Activated CD4-positive, CD25-positive, alpha-beta regulatory T cell (primary cell): ENCODE data around the gene SERPINE2.

ENCODE experiments used
- DNase-seq, 4 experiments: peaks; one replicate each; lab custom pipeline; 2025; lab: John Stamatoyannopoulos, UW

SERPINE2 gene, protein sequence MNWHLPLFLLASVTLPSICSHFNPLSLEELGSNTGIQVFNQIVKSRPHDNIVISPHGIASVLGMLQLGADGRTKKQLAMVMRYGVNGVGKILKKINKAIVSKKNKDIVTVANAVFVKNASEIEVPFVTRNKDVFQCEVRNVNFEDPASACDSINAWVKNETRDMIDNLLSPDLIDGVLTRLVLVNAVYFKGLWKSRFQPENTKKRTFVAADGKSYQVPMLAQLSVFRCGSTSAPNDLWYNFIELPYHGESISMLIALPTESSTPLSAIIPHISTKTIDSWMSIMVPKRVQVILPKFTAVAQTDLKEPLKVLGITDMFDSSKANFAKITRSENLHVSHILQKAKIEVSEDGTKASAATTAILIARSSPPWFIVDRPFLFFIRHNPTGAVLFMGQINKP

GRCh38 chr2:224039080-224039769 lies at the start of gene SERPINE2:
Gene SERPINE2, minus strand, starts transcription at chr2:224039286. Its CDS starts 37,386 bp downstream, at chr2:224001900.
- peak in 1 of 4 experiments; percentile 6 for DNase-seq

GRCh38 chr2:224086226-224086914 lies 47.3 kb upstream of the SERPINE2 start:
- no peak for DNase-seq

GRCh38 chr2:224085811-224086210 lies 46.7 kb upstream of the SERPINE2 start:
- DNase-seq = no peak

GRCh38 chr2:224085246-224085645 lies 46.2 kb upstream of the SERPINE2 start:
- DNase-seq = no peak

- no peak for DNase-seq
Measured at GRCh38 chr2:224084266-224084892, 45.3 kb upstream of the SERPINE2 start.

DNA sequence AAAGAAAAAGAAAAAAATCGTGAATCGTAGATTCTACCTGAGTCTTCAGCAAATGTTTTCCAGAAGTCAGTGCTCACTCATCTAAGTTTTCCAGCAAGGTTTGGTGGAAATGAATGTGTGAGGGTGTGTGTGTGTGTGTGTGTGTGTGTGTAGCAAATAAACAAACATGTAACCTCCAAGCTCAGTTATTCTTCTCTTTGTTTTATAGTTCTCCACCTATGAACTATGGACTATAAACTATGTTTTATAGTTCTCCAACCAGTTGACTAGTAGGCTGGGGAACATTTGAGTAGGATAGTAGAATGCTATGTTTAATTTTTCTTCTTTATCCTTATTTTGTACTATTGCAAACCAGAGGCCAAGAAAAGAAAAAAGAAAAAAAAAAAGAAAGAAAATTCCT lies 44.6 kb upstream of the SERPINE2 start:
- DNase-seq = no peak

- no peak for DNase-seq
Measured at GRCh38 chr2:224078656-224079055, 39.6 kb upstream of the SERPINE2 start.

DNA sequence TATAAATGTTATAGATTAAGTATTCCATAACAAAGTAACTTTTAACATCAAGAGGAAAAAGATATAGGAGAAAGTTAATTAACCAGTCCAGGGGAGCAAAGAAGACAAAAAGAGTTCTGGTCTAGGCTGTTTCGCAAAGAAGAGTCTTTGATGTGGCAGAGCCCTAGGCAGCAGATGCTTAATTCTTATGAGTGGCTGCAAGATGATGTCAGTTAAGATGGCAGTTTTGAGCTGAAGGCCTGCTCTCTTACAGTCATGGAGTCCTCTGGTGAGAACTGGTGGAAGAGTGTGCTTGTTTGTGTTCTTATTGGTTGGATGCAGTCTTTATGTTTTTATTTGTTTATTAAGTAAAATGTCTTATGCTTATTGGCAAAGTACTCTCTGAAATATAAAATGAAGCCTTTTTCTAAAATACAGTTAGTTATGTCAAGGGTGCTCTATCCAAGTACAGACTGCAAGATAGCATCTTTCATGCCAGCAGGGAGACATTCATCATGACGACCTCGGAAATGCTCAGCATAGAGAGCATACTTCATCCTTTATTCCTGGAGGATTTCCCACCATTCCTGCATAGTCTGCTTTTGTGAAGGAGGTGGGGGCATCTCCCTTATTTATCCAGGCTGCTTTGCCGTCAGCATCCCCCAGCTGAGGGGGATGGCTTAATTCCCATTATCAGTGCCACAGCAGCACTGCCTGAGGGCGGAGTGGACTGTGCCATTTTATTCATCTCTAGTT lies 38.9 kb upstream of the SERPINE2 start:
- DNase-seq = no peak

DNA sequence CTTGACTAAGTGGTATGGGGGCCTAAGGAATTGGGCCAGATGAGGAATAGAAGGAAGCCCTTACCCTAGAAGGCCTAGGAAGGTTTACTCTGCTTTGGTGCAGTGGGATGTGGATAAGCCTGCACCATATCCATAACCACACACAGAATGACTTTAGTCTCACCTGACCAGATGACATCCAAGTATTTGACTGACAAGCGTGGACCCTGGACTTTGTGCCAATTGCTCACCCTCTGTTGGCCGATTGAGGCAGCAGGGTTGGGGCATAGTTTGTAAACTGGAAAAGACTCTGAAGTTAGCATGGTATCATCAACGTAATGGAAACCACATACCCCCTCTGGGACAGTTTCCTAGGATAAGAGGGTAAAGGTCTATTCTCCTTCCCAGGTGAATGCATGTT lies 36.5 kb upstream of the SERPINE2 start:
- DNase-seq = no peak

GRCh38 chr2:224073676-224074075 lies 34.6 kb upstream of the SERPINE2 start:
- DNase-seq = no peak

GRCh38 chr2:224072541-224073188 lies 33.6 kb upstream of the SERPINE2 start:
- no peak for DNase-seq

GRCh38 chr2:224069172-224069571 lies 30.1 kb upstream of the SERPINE2 start:
- no peak for DNase-seq

GRCh38 chr2:224063298-224063648 lies 24.2 kb upstream of the SERPINE2 start:
- DNase-seq = no peak

DNA sequence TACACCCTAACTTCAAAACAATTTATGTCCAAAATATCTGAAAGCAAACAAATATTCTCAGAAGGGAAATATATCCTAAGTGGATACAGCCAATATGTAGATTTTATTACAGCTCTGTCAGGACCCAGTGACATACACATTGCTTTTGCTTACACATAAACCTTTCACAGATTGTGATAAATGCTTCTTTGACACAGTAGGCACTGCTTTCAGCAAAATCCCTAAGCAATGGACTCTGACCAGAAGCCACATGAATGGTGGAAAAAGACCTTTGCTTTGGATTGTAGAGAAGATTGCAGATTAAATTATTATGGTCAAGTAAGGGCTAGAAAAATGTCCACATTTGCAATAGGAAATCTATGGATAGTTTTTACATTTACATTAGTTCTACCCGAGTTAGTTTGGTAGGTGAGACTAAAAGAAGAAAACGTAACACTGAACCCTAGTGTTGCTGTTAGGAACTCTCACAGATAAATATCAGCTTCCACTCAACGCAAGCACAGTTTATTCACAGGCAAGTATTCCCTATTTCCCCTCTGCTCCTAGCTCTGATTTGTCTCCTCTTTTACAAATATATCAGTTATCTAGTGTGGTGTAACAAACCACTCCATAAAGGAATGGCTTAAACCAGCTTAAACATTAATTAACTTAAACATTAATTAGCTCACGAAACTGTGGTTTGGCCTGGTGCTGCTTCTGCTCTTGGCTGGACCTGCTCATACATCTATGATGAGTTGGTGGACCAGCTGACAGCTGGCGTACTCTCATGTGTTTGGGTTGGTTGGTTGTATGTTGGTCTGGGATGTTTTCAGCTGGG lies 23.6 kb upstream of the SERPINE2 start:
- DNase-seq = no peak

DNA sequence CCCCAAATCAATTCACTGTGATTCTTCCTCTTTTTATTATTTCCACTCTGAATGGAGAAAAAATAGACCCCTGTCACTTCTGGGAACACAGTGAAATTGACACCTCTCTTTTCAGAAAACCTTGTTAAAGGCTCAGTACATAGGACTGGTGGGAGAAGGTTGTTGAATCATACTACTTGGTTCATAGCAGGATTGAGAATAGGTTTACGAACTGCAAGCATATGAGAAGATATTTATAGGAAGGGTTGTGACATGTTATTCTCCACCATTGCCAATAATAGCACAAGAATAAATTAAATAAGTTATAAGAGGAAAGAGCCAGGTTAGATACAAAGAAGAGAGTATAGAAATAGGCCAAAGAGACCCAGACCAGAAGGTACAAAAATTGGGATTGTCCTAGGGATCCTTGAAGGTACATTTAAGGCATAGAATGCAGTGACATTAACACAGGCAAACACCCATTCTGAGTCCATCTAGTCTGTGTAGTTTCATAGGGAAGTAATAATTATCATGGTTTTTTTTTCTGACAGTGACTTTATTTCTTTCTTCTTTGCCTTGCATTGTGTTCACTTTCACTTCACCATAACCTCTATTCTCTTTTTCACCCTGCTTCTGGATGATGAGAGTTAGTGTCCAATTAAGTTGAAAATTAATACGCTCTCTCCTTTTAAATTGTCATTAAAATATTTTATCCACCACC lies 21.8 kb upstream of the SERPINE2 start:
- no peak for DNase-seq

- no peak for DNase-seq
Measured at GRCh38 chr2:224059178-224059577, 20.1 kb upstream of the SERPINE2 start.

DNA sequence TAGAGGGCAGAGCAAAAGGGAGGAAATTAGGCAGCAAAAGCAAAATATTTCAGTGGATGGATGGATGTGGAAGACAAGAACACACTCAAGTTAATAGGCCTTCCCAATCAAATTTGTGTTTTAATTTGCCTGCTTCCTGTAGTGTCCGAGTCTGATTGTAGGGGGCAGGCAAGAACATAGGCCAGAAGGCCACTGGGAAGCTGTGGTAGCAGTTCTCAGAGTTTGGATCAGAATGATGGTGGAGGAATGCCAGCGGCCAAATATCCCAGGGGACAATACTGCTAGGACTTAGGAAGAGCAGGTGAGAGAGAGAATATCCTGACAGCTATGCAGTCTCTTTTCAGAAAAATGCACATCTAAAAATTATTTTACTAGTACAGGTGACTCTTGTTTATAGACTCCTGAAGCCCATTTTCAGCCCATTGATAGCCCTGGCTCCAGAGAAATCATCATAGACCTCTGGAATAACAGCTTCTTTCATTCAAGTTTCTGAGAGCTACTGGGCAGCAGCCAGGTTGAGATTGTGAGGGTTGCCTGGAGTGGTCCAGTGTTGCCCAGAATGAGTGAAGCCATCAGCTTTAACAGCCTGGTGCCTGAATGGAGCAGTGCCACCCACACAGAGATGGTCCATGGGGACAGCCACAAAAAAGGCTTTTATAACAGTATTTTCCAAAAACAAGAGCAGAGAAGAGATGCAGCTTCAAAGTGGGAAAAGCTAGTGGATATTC lies 19.1 kb upstream of the SERPINE2 start:
- DNase-seq = no peak

DNA sequence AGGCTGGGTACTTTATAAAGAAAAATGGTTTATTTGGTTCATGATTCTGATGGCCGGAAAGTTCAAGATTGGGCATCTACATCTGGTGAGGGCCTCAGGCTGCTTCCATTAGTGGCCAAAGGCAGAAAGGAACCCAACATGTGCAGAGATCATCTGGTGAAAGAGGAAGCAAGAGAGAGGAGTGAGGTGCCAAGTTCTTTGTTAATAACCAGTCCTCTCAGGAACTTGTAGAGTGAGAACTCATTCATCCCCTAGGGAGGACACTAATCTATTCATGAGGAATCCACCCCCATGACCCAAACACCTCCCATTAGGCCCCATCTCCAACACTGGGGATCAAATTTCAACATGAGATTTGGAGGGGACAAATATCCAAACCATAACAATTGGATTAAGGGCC lies 17.8 kb upstream of the SERPINE2 start:
- no peak for DNase-seq

DNA sequence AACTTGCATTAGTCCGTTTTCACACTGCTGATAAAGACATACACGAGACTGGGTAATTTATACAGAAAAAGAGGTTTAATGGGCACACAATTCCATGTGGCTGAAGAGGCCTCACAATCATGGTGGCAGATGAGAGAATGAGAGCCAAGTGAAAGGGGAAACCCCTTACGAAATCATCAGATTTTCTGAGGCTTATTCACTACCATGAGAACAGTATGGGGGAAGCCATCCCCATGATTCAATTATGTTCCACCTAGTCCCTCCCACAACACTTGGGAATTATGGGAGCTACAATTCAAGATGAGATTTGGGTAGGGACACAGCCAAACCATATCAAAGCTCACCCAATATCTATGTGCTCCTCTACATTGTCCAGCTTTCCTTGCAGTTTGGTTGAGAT lies 16.0 kb upstream of the SERPINE2 start:
- no peak for DNase-seq
